HG02678 (cell line): ENCODE measurements around the gene UBE2Q2.
A peak's percentile ranks its signal among the peaks of the same experiment; 100 is the strongest.
"Not testable (repeated sequence)": the region's sequence is repeated elsewhere in the genome, so short reads cannot be mapped to it uniquely, and the experiment has no call there.

Source experiments
- ATAC-seq: cut with Tn5 transposase; IDR thresholded peaks from one replicate; pipeline ENCODE4 v1.9.1; 2021; ENCODE audit warnings: mild to moderate bottlenecking, moderate library complexity; ENCODE audit not compliant: unreplicated experiment

UBE2Q2 gene

GRCh38 chr15:75842722-75843677 is at the start of gene UBE2Q2:
Gene UBE2Q2 (plus strand): TSS chr15:75843447. CDS start chr15:75843667, 220 bp downstream.
- peak; percentile 60 for ATAC-seq

- ATAC-seq, result no peak
These were observed 46.9 kb upstream of the UBE2Q2 start for GRCh38 chr15:75796321-75796720.

GRCh38 chr15:75797146-75797545 is 46.1 kb upstream of the UBE2Q2 start:
- not testable (repeated sequence) for ATAC-seq

- ATAC-seq, result no peak
These were observed 44.1 kb upstream of the UBE2Q2 start for GRCh38 chr15:75799190-75799589.

- ATAC-seq, result not testable (repeated sequence)
These were observed 42.8 kb upstream of the UBE2Q2 start for GRCh38 chr15:75800409-75800808.

GRCh38 chr15:75801859-75802593 is 41.2 kb upstream of the UBE2Q2 start:
- ATAC-seq, result peak; percentile 84

- ATAC-seq, result not testable (repeated sequence)
These were observed 35.8 kb upstream of the UBE2Q2 start for GRCh38 chr15:75807486-75807885.

- ATAC-seq, result not testable (repeated sequence)
These were observed 35.2 kb upstream of the UBE2Q2 start for GRCh38 chr15:75808009-75808408.

GRCh38 chr15:75808563-75808962 is 34.7 kb upstream of the UBE2Q2 start:
- no peak for ATAC-seq

- no peak for ATAC-seq
These were observed 33.1 kb upstream of the UBE2Q2 start for GRCh38 chr15:75809986-75810750.

GRCh38 chr15:75810874-75811498 is 32.3 kb upstream of the UBE2Q2 start:
- no peak for ATAC-seq

- no peak for ATAC-seq
These were observed 31.6 kb upstream of the UBE2Q2 start for GRCh38 chr15:75811626-75812025.

GRCh38 chr15:75814794-75815193 is 28.5 kb upstream of the UBE2Q2 start:
- no peak for ATAC-seq

GRCh38 chr15:75815811-75816719 is 27.2 kb upstream of the UBE2Q2 start:
- no peak for ATAC-seq

GRCh38 chr15:75817138-75817935 is 25.9 kb upstream of the UBE2Q2 start:
- no peak for ATAC-seq

GRCh38 chr15:75820206-75820605 is 23.0 kb upstream of the UBE2Q2 start:
- ATAC-seq, result no peak

GRCh38 chr15:75821786-75822345 is 21.4 kb upstream of the UBE2Q2 start:
- ATAC-seq, result no peak

GRCh38 chr15:75822685-75823278 is 20.5 kb upstream of the UBE2Q2 start:
- ATAC-seq, result no peak
